Measurements from ENCODE around the gene ING5. TPM values are rescaled to one million over a fixed set of nuclear protein-coding genes. Genes with fewer than 3 reads are reported as not detected.

The ING5 gene
- total RNA-seq, 1 experiment from 2014 or later: 45.9 TPM

GRCh38 chr2:241652142-241652541 lies 49.7 kb upstream of the ING5 start:
- RAD21 ChIA-PET (ENCODE audit: low non-redundant PET in 1 of 2, low total read pairs in 2 of 2, uncharacterized antibody in 2 of 2, unreplicated experiment in 2 of 2): no interaction called here

GRCh38 chr2:241652722-241653121 lies 49.1 kb upstream of the ING5 start:
- TF ChIP-seq MAX (IDR thresholded peaks at IDR 0.05): no peak
- RAD21 ChIA-PET (ENCODE audit: low non-redundant PET in 1 of 2, low total read pairs in 2 of 2, uncharacterized antibody in 2 of 2, unreplicated experiment in 2 of 2): no interaction called here
- BruUV-seq (replicated peaks): no TSS peak
- POLR2A ChIA-PET: no interaction called here
- intact Hi-C loops (cut with micrococcal nuclease): no loop called here
- Histone ChIP-seq H3K36me3 (ENCODE audit: control insufficient read depth in 1 of 2, insufficient read depth in 2 of 2, low read length in 2 of 2) (peaks cover 19 to 21% of the 10 kb centered on the region in 2 experiments; a peak in 3 of 4 replicates), H3K4me1 (ENCODE audit: control insufficient read depth in 1 of 2, insufficient read depth in 2 of 2, low read length in 2 of 2) (no peaks in the 10 kb centered on the region), H4K20me1 (ENCODE audit: insufficient read depth) (no peaks in the 10 kb centered on the region; the same call in 1 of the 2 replicates), H3K4me2 (ENCODE audit: low read length) (no peak overlapping the region), H3K9me2 (ENCODE audit: insufficient read depth) (no peaks in the 10 kb centered on the region), H3K9me3 (ENCODE audit: control insufficient read depth in 1 of 2, insufficient read depth in 1 of 2, low read depth in 1 of 2, low read length in 2 of 2) (no peaks in the 10 kb centered on the region), H2AFZ (ENCODE audit: low read depth, low read length, poor library complexity, severe bottlenecking) (no peak overlapping the region), H3K9ac (ENCODE audit: low read length) (no peak overlapping the region), H3K79me2 (ENCODE audit: insufficient read depth, low read length) (peaks cover 52% of the 10 kb centered on the region), H3K27me3 (ENCODE audit: insufficient read depth, low read length) (no peaks in the 10 kb centered on the region), H3K4me3 (replicated peaks in 1 of 2; ENCODE audit: low read depth in 1 of 2, low read length in 2 of 2) (no peak overlapping the region), H3K27ac (ENCODE audit: low read depth, low read length) (no peak overlapping the region)
- CTCF ChIA-PET: no interaction called here
- ATAC-seq (no peak), DNase-seq (ENCODE audit: low read depth, low spot score) (no peak)

More at GRCh38 chr2:241652142-241652541, 49.7 kb upstream of the ING5 start:
- Histone ChIP-seq H3K36me3 (ENCODE audit: control insufficient read depth in 1 of 2, insufficient read depth in 2 of 2, low read length in 2 of 2) (peaks cover 19 to 21% of the 10 kb centered on the region in 2 experiments; a peak in 3 of 4 replicates), H3K4me3 (replicated peaks in 1 of 2; ENCODE audit: low read depth in 1 of 2, low read length in 2 of 2) (no peak overlapping the region), H4K20me1 (ENCODE audit: insufficient read depth) (no peaks in the 10 kb centered on the region; the same call in 1 of the 2 replicates), H3K27me3 (ENCODE audit: insufficient read depth, low read length) (no peaks in the 10 kb centered on the region), H3K79me2 (ENCODE audit: insufficient read depth, low read length) (peaks cover 58% of the 10 kb centered on the region), H3K9me3 (ENCODE audit: control insufficient read depth in 1 of 2, insufficient read depth in 1 of 2, low read depth in 1 of 2, low read length in 2 of 2) (no peaks in the 10 kb centered on the region), H3K9ac (ENCODE audit: low read length) (no peak overlapping the region), H3K4me2 (ENCODE audit: low read length) (no peak overlapping the region), H3K9me2 (ENCODE audit: insufficient read depth) (no peaks in the 10 kb centered on the region), H2AFZ (ENCODE audit: low read depth, low read length, poor library complexity, severe bottlenecking) (no peak overlapping the region), H3K27ac (ENCODE audit: low read depth, low read length) (no peak overlapping the region), H3K4me1 (ENCODE audit: control insufficient read depth in 1 of 2, insufficient read depth in 2 of 2, low read length in 2 of 2) (no peaks in the 10 kb centered on the region)
- BruUV-seq (replicated peaks): no TSS peak
- DNase-seq (ENCODE audit: low read depth, low spot score): no peak
- ChIA-PET CTCF (no interaction called here), POLR2A (no interaction called here)
- TF ChIP-seq EZH2 (IDR thresholded peaks at IDR 0.05): no peak
- no peak for TF ChIP-seq SP1 (IDR thresholded peaks at IDR 0.05; ENCODE audit: low read depth)
- TF ChIP-seq CEBPB (IDR thresholded peaks at IDR 0.05; ENCODE audit: low read depth): no peak
- TF ChIP-seq ELF1 (IDR thresholded peaks at IDR 0.05; ENCODE audit: borderline replicate concordance, low read depth): no peak
- TF ChIP-seq SIN3A (IDR thresholded peaks at IDR 0.05; ENCODE audit: low read depth): no peak
- TF ChIP-seq JUND (IDR thresholded peaks at IDR 0.05): no peak
- ATAC-seq: no peak
- intact Hi-C loops (cut with micrococcal nuclease): no loop called here
